ENCODE measurements around the gene SUPV3L1.

The SUPV3L1 gene

DNA sequence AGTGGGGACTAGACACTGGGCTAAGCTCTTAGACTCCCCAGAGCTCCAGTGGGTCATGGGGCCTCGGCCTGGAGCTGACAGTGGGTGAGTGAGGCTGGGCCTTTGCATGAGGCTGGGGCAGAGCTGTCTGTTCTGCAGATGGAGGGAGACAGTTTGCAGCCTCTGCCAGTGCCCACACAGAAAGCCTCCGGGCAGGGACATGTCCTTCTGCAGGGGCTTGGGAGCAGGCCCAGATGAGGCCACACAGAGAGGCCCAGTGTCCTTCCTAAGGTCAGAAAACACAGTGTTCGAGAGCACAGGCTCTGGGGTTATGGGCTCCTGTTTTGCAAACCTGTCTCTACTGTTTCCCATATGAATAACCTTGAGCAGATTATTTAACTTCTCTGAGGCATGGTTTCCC, 73.1 kb downstream of the SUPV3L1 start:
- no peak for DNase-seq (ENCODE audit: low read depth)
- no peak overlapping the region for H3K4me3 ChIP-seq (ENCODE audit: low read length)
- TF ChIP-seq, protein P1, sequence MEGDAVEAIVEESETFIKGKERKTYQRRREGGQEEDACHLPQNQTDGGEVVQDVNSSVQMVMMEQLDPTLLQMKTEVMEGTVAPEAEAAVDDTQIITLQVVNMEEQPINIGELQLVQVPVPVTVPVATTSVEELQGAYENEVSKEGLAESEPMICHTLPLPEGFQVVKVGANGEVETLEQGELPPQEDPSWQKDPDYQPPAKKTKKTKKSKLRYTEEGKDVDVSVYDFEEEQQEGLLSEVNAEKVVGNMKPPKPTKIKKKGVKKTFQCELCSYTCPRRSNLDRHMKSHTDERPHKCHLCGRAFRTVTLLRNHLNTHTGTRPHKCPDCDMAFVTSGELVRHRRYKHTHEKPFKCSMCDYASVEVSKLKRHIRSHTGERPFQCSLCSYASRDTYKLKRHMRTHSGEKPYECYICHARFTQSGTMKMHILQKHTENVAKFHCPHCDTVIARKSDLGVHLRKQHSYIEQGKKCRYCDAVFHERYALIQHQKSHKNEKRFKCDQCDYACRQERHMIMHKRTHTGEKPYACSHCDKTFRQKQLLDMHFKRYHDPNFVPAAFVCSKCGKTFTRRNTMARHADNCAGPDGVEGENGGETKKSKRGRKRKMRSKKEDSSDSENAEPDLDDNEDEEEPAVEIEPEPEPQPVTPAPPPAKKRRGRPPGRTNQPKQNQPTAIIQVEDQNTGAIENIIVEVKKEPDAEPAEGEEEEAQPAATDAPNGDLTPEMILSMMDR (IDR thresholded peaks at IDR 0.05; ENCODE audit: insufficient read depth, low read depth, low read length, missing control alignments) = no peak

- no peak for DNase-seq (ENCODE audit: low read depth)
- TF ChIP-seq, protein P1 (IDR thresholded peaks at IDR 0.05; ENCODE audit: insufficient read depth, low read depth, low read length, missing control alignments) = no peak
- H3K4me3 ChIP-seq (ENCODE audit: low read length) = no peak overlapping the region
Observed at GRCh38 chr10:69254877-69255276, 74.8 kb downstream of the SUPV3L1 start.
